K562 (cell line): ENCODE results near the gene DNAH10. TPM values are rescaled to one million over a fixed set of nuclear protein-coding genes. Genes with fewer than 3 reads are reported as not detected.
A peak's percentile ranks its signal among the peaks of the same experiment; 100 is the strongest.

Experiments used
- ATAC-seq: fragments of 200-7000 bp; cut with Tn5 transposase; 3 replicates; pipeline ENCODE4 v1.9.1; 2020; ENCODE audit warnings: moderate library complexity
- BruUV-seq: library from RNA; stranded (reverse); fragments of 400-500 nt; replicated peaks from 2 replicates; lab custom pipeline; 2021; lab: Mats Ljungman, UMichigan
- CTCF ChIA-PET: fragments of 300-600 bp; formaldehyde crosslinking; extraction: SDS; loops from one replicate; lab custom pipeline; 2021; ENCODE audit warnings: low intra/inter-chr PET ratio; lab: Yijun Ruan, JAX
- POLR2A ChIA-PET: fragments of 300-600, 350-650 bp; sonication (Branson Sonifier 250); formaldehyde crosslinking; extraction: SDS; loops from one replicate; lab custom pipeline; 2021; ENCODE audit warnings: antibody characterized with exemption, inconsistent platforms; lab: Yijun Ruan, JAX
- DNase-seq, 4 experiments: peaks; one replicate each; pipeline versions ENCODE4 v3.0.0 to v3.0.0-alpha.2; 2011 to 2018; ENCODE audit warnings: low spot score in 3 of 4, mixed read lengths in 3 of 4; ENCODE audit errors: extremely low read depth in 1 of 4
- FAIRE-seq: peaks from 2 replicates; lab custom pipeline; 2011; peaks lifted over from hg19 to GRCh38; lab: Jason Lieb, UNC
- H2AFZ ChIP-seq: 2 replicates; pipeline ENCODE4 v1.6.0; 2011; ENCODE audit warnings: low read depth, low read length, control low read depth, inconsistent platforms
- H3K27ac ChIP-seq: fragments of 200-600 bp; 3 replicates; pipeline ENCODE4 v1.8.0; 2011; ENCODE audit warnings: low read depth, mild to moderate bottlenecking, control low read depth, inconsistent platforms, low read length, moderate library complexity, mixed read lengths; ENCODE audit errors: extremely low read depth
- H3K27me3 ChIP-seq, 2 experiments: fragments of 300-600 bp in 1 of 2; 2 replicates in 1 of 2; 3 replicates in 1 of 2; pipeline versions ENCODE4 v1.6.0 to v1.8.0; 2011; ENCODE audit warnings: inconsistent platforms in 2 of 2, low read length in 2 of 2, mild to moderate bottlenecking in 1 of 2, mixed read lengths in 1 of 2, moderate library complexity in 1 of 2; ENCODE audit not compliant: control insufficient read depth in 2 of 2, insufficient read depth in 2 of 2
- H3K36me3 ChIP-seq: fragments of 300-600 bp; 3 replicates; pipeline ENCODE4 v1.8.0; 2011; ENCODE audit warnings: mild to moderate bottlenecking, low read length, inconsistent platforms; ENCODE audit not compliant: control insufficient read depth, insufficient read depth
- H3K4me1 ChIP-seq, 2 experiments: fragments of 200-600 bp in 1 of 2; replicated peaks in 1 of 2; 2 replicates in 1 of 2; 3 replicates in 1 of 2; pipeline versions ENCODE4 v1.5.1 to v1.8.0; 2011; ENCODE audit warnings: inconsistent platforms in 2 of 2, low read length in 2 of 2, mild to moderate bottlenecking in 1 of 2, mixed read lengths in 1 of 2, moderate library complexity in 1 of 2; ENCODE audit not compliant: control insufficient read depth in 2 of 2, insufficient read depth in 2 of 2
- H3K4me2 ChIP-seq: 2 replicates; pipeline ENCODE4 v1.6.1; 2011; ENCODE audit warnings: low read length, control low read depth, inconsistent platforms, mixed read lengths; ENCODE audit not compliant: insufficient read depth
- H3K4me3 ChIP-seq: fragments of 200-600 bp; sonication (generic), shearing (Covaris generic); 2 replicates; pipeline ENCODE4 v1.5.1; 2016; ENCODE audit warnings: control low read depth, inconsistent platforms
- H3K79me2 ChIP-seq: fragments of 200-600 bp; 3 replicates; pipeline ENCODE4 v1.8.0; 2011; ENCODE audit warnings: low read length, inconsistent platforms; ENCODE audit not compliant: control insufficient read depth, insufficient read depth
- H3K9ac ChIP-seq, 2 experiments: 2 replicates each; pipeline versions ENCODE4 v1.6.0 to v1.6.1; 2011; ENCODE audit warnings: low read depth in 2 of 2, low read length in 2 of 2, control low read depth in 1 of 2, inconsistent platforms in 1 of 2, mild to moderate bottlenecking in 1 of 2, mixed read lengths in 1 of 2; ENCODE audit not compliant: insufficient read depth in 1 of 2
- H3K9me1 ChIP-seq: one replicate; pipeline ENCODE4 v1.6.0; 2011; ENCODE audit warnings: inconsistent platforms, mild to moderate bottlenecking, low read length, moderate library complexity; ENCODE audit not compliant: control insufficient read depth, insufficient read depth
- H3K9me3 ChIP-seq: replicated peaks from 2 replicates; pipeline ENCODE4 v1.5.1; 2011; ENCODE audit warnings: low read depth, low read length, inconsistent platforms; ENCODE audit not compliant: control insufficient read depth, insufficient read depth
- H4K20me1 ChIP-seq: replicated peaks from 2 replicates; pipeline ENCODE4 v1.6.1; 2011; ENCODE audit warnings: low read length, inconsistent platforms, mixed read lengths; ENCODE audit not compliant: control insufficient read depth, insufficient read depth
- ARID1B ChIP-seq: fragments of 450-650 bp; IDR thresholded peaks from 2 replicates; pipeline ENCODE4 v1.6.1; 2016; ENCODE audit warnings: antibody characterized with exemption, mild to moderate bottlenecking, inconsistent platforms
- ARID3A ChIP-seq: IDR thresholded peaks from 2 replicates; pipeline ENCODE4 v1.6.1; 2012; ENCODE audit warnings: low read depth, low read length, improper control_type of control experiment, borderline replicate concordance
- ATF1 ChIP-seq, 2 experiments: fragments of 450-650 bp in 1 of 2; IDR thresholded peaks; 2 replicates each; pipeline ENCODE4 v1.6.1; 2016; ENCODE audit warnings: missing compliant biosample characterization in 1 of 2, missing genetic modification characterization in 1 of 2
- C11orf30 ChIP-seq: fragments of 450-650 bp; IDR thresholded peaks from 2 replicates; pipeline ENCODE4 v1.6.1; 2016; ENCODE audit warnings: low read depth, mild to moderate bottlenecking
- DPF2 ChIP-seq: fragments of 450-650 bp; IDR thresholded peaks from 2 replicates; pipeline ENCODE4 v1.6.1; 2016
- EGR1 ChIP-seq: fragments of 450-650 bp; conservative IDR thresholded peaks from 2 replicates; pipeline ENCODE4 v1.6.1; 2017; ENCODE audit warnings: mild to moderate bottlenecking
- EP300 ChIP-seq: IDR thresholded peaks from 2 replicates; pipeline ENCODE4 v1.6.1; 2012; ENCODE audit warnings: low read length, improper control_type of control experiment
- FOXM1 ChIP-seq, 2 experiments: fragments of 450-650 bp in 1 of 2; sonication (generic) in 1 of 2; formaldehyde crosslinking in 1 of 2; IDR thresholded peaks; 2 replicates each; pipeline versions ENCODE4 v1.6.1 to v1.9.0; 2017 to 2022; ENCODE audit warnings: low read depth in 2 of 2, mild to moderate bottlenecking in 2 of 2, missing genetic modification reagents in 1 of 2, moderate library complexity in 1 of 2
- HDAC1 ChIP-seq, 2 experiments: fragments of 450-650 bp; IDR thresholded peaks; 2 replicates each; pipeline ENCODE4 v1.6.1; 2016 to 2017; ENCODE audit warnings: inconsistent platforms in 1 of 2, mild to moderate bottlenecking in 1 of 2, moderate library complexity in 1 of 2
- L3MBTL2 ChIP-seq: fragments of 450-650 bp; IDR thresholded peaks from 2 replicates; pipeline ENCODE4 v1.6.1; 2016; ENCODE audit warnings: mild to moderate bottlenecking, moderate library complexity
- LCOR ChIP-seq: sonication (generic); formaldehyde crosslinking; IDR thresholded peaks from 2 replicates; pipeline ENCODE4 v1.8.0; 2022; ENCODE audit warnings: mild to moderate bottlenecking, missing genetic modification reagents
- MEF2D ChIP-seq: conservative IDR thresholded peaks from 2 replicates; pipeline ENCODE4 v1.6.1; 2016; ENCODE audit warnings: low read depth, missing genetic modification characterization, missing compliant biosample characterization
- PHF21A ChIP-seq: fragments of 450-650 bp; IDR thresholded peaks from 2 replicates; pipeline ENCODE4 v1.6.1; 2017; ENCODE audit warnings: low read depth, borderline replicate concordance
- RNF2 ChIP-seq: sonication (generic); IDR thresholded peaks from 2 replicates; pipeline ENCODE4 v1.6.1; 2016
- SRF ChIP-seq, 2 experiments: fragments of 250-450, 450-650 bp in 1 of 2; sonication (Bioruptor Pico) in 1 of 2; sonication (generic) in 1 of 2; formaldehyde crosslinking; IDR thresholded peaks; 2 replicates each; pipeline versions ENCODE4 v1.5.0 to v1.5.1; 2020 to 2022; ENCODE audit warnings: mild to moderate bottlenecking in 1 of 2, missing genetic modification reagents in 1 of 2
- TCF7 ChIP-seq: sonication (generic); IDR thresholded peaks from 2 replicates; pipeline ENCODE4 v1.6.1; 2016; ENCODE audit warnings: antibody characterized with exemption, borderline replicate concordance
- TRIM24 ChIP-seq, 2 experiments: fragments of 450-650 bp; IDR thresholded peaks; 2 replicates each; pipeline ENCODE4 v1.6.1; 2016
- VEZF1 ChIP-seq: fragments of 200-800 bp; sonication (Bioruptor generic); IDR thresholded peaks from 2 replicates; pipeline ENCODE4 v1.6.1; 2017; ENCODE audit warnings: missing genetic modification characterization, missing compliant biosample characterization
- ZBTB2 ChIP-seq: fragments of 450-650 bp; IDR thresholded peaks from 2 replicates; pipeline ENCODE4 v1.6.1; 2016; ENCODE audit warnings: antibody characterized with exemption
- whole genome bisulfite sequencing: fragments of 100-300 bp; shearing (Covaris generic); methylation state at CpG from one replicate; pipeline ENCODE4 v1.1.6; 2016; ENCODE audit warnings: low coverage, mixed read lengths; ENCODE audit not compliant: insufficient coverage; ENCODE audit errors: missing lambda C conversion rate; 5-methylcytosine and 5-hydroxymethylcytosine counted together
- in situ Hi-C: fragments of 300-500 bp; cut with MboI; formaldehyde crosslinking; loops from 4 replicates; pipeline ENCODE4 v1.15.0; 2018; ENCODE audit warnings: inconsistent platforms, mixed read lengths
- intact Hi-C: fragments of 100-400 bp; cut with micrococcal nuclease; formaldehyde crosslinking; loops from 2 replicates; pipeline ENCODE4 v1.14.2; 2022
- polyA plus RNA-seq, 8 experiments: library from polyadenylated mRNA; depleted of rRNA in 4 of 8; stranded (reverse) in 5 of 8; unstranded in 3 of 8; fragments of >200 nt; fragmentation: Nextera tagmentation in 2 of 8; fragmentation: Illumina TruSeq in 1 of 8; extraction: Ambion mirVana in 2 of 8; extraction: Trizol in 1 of 8; gene quantifications; 2 replicates each; pipeline versions ENCODE4 v1.2.1 to v1.2.3, GENCODE V29; 2011 to 2014; ENCODE audit warnings: inconsistent platforms in 1 of 8, missing spikeins in 1 of 8
- total RNA-seq, 7 experiments: library from RNA; depleted of rRNA in 6 of 7; stranded (reverse); fragments of >200 nt in 6 of 7; fragmentation: Illumina TruSeq in 2 of 7; extraction: Trizol in 2 of 7; gene quantifications; 2 replicates each; pipeline versions ENCODE4 v1.2.1 to v1.2.3, GENCODE V29; 2011 to 2021; ENCODE audit warnings: low replicate concordance in 1 of 7

DNAH10 gene
- total and polyA plus RNA-seq, 9 of the 15 experiments (the other 6 are each of a cell fraction or from before 2014, with no cell fraction given) = 0.01 to 0.06 (median 0.04) TPM; not detected in 1

- H3K27ac ChIP-seq = no peak overlapping the region
- 2% methylated on average over 8 of the region's 8 CpGs for WGBS
- 0 out of 4 replicates have a peak, but pooled peaks of 1 of the 2 experiments have one; percentile 20 for TF ChIP-seq TRIM24 (IDR thresholded peaks at IDR 0.05)
- TF ChIP-seq RNF2 = 0 out of 2 replicates have a peak, but pooled peaks have one; percentile 25
- TF ChIP-seq EP300 = peak; percentile 73
- peak; percentile 90 for TF ChIP-seq ARID1B
- TF ChIP-seq LCOR (CRISPR knock-in tag) = 0 out of 2 replicates have a peak, but pooled peaks have one; percentile 15
- peak; percentile 29; the same call in 1 of the 2 replicates for TF ChIP-seq VEZF1 (CRISPR knock-in tag)
- peak; percentile 59; the same call in 1 of the 2 replicates for TF ChIP-seq TCF7
- peak; percentile 90 for TF ChIP-seq DPF2
- TF ChIP-seq PHF21A = no peak
- peak; percentile 43; the same call in 1 of the 2 replicates for TF ChIP-seq ARID3A
- peak; percentile 45; the same call in 1 of the 2 replicates for TF ChIP-seq C11orf30
- TF ChIP-seq SRF (CRISPR knock-in tag; IDR thresholded peaks at IDR 0.05) = no peak
- peak in 1 of 2 experiments; percentile 49; a peak in 2 of 4 replicates for TF ChIP-seq HDAC1 (IDR thresholded peaks at IDR 0.05)
- no peak for TF ChIP-seq ATF1 (CRISPR knock-in tag; IDR thresholded peaks at IDR 0.05)
- peak; percentile 39; the same call in 1 of the 2 replicates for TF ChIP-seq ATF1 (tag; IDR thresholded peaks at IDR 0.05)
- TF ChIP-seq ZBTB2 = no peak
- TF ChIP-seq MEF2D (tag) = peak; percentile 89
- peak; percentile 63 for TF ChIP-seq FOXM1 (IDR thresholded peaks at IDR 0.05; ENCODE audit: low read depth)
- TF ChIP-seq FOXM1 (CRISPR knock-in tag; IDR thresholded peaks at IDR 0.05; ENCODE audit: low read depth) = no peak
- TF ChIP-seq EGR1 = no peak; the same call in 1 of the 2 replicates
- TF ChIP-seq L3MBTL2 = peak; percentile 66; the same call in 1 of the 2 replicates
Measured at GRCh38 chr12:123967121-123967586, 205.1 kb downstream of the DNAH10 start.

More at GRCh38 chr12:123967121-123967586, 205.1 kb downstream of the DNAH10 start:
- ChIA-PET POLR2A (interaction anchor here (0.7 kb wide), 1 partner anchor 392 kb away, joined by 3 read pairs; no protein-coding TSS in a partner anchor), CTCF (no interaction called here)
- Histone ChIP-seq H3K4me3 (no peak overlapping the region), H3K79me2 (peaks cover 23% of the 10 kb centered on the region; the same call in 2 of the 3 replicates), H4K20me1 (0 out of 2 replicates have a peak, but pooled peaks cover 3% of the 10 kb centered on the region), H3K36me3 (no peaks in the 10 kb centered on the region), H3K9me1 (peaks cover 2% of the 10 kb centered on the region), H2AFZ (no peak overlapping the region), H3K4me2 (peak overlapping the region; percentile 53), H3K4me1 (peaks cover 5 to 28% of the 10 kb centered on the region in 2 experiments; a peak in 4 of 5 replicates), H3K9me3 (no peaks in the 10 kb centered on the region), H3K9ac (peak overlapping the region in 1 of 2 experiments; percentile 8; a peak in 1 of 4 replicates), H3K27me3 (no peaks in the 10 kb centered on the region)
- peak; percentile 35 to 69 (median 39) for DNase-seq
- in situ Hi-C loops (no loop called here), intact Hi-C loops (no loop called here)
- no TSS peak for BruUV-seq
- ATAC-seq = peak; percentile 71
- peak; percentile 83 for FAIRE-seq
